DOHH2 (cell line): ENCODE results near the gene AURKA.

Experiments
- CTCF ChIP-seq: fragments of 200-600 bp; sonication (generic); IDR thresholded peaks from one replicate; pipeline ENCODE4 v1.5.1; 2014; ENCODE audit warnings: antibody characterized with exemption, mild to moderate bottlenecking, low read depth, low read length; ENCODE audit not compliant: poor library complexity, severe bottlenecking
- EZH2phosphoT487 ChIP-seq: fragments of 200-600 bp; sonication (generic); IDR thresholded peaks from 2 replicates; pipeline ENCODE4 v1.6.1; 2017; ENCODE audit warnings: borderline replicate concordance, mild to moderate bottlenecking, antibody characterized with exemption, low read length, moderate library complexity, mixed read lengths

- TF ChIP-seq CTCF (no peak), EZH2phosphoT487 (no peak)
Observed at GRCh38 chr20:56376331-56376730, 15.7 kb downstream of the AURKA start.
